HCT116 (cell line): Measurements from ENCODE around the gene PLOD1. TPM values are rescaled to one million over a fixed set of nuclear protein-coding genes. Genes with fewer than 3 reads are reported as not detected.

Source experiments
- ATAC-seq: fragments of 200-7000 bp; cut with Tn5 transposase; 2 replicates; pipeline ENCODE4 v1.9.1; 2020; ENCODE audit warnings: mild to moderate bottlenecking, moderate library complexity
- BruUV-seq: library from RNA; stranded (reverse); fragments of 400-500 nt; replicated peaks from 2 replicates; lab custom pipeline; 2021; lab: Mats Ljungman, UMichigan
- CTCF ChIA-PET: fragments of 300-600 bp; sonication (Branson Sonifier 250); formaldehyde crosslinking; loops from one replicate; lab custom pipeline; 2021; ENCODE audit warnings: antibody characterized with exemption; lab: Charles Lee
- POLR2A ChIA-PET: fragments of 300-600, 350-600 bp; sonication (Branson Sonifier 250); formaldehyde crosslinking; loops from one replicate; lab custom pipeline; 2021; ENCODE audit warnings: antibody characterized with exemption; lab: Charles Lee
- RAD21 ChIA-PET, 2 experiments: fragments of 300-600 bp; sonication (Branson Sonifier 250); formaldehyde crosslinking; loops; one replicate each; lab custom pipeline; 2023; ENCODE audit warnings: low total read pairs in 2 of 2; ENCODE audit not compliant: uncharacterized antibody in 2 of 2, unreplicated experiment in 2 of 2, low non-redundant PET in 1 of 2; lab: Charles Lee
- DNase-seq: peaks from one replicate; pipeline ENCODE4 v3.0.0-alpha.2; 2010; ENCODE audit warnings: low read depth, low spot score
- H2AFZ ChIP-seq: fragments of 200-600 bp; shearing (Covaris generic), sonication (generic); 2 replicates; pipeline ENCODE4 v1.6.1; 2017; ENCODE audit warnings: low read depth, mixed run types, mixed read lengths, antibody characterized with exemption, low read length; ENCODE audit not compliant: poor library complexity, severe bottlenecking
- H3K27ac ChIP-seq: 2 replicates; pipeline ENCODE4 v1.5.1; 2012; ENCODE audit warnings: low read depth, low read length
- H3K27me3 ChIP-seq: fragments of 200-600 bp; sonication (generic); 2 replicates; pipeline ENCODE4 v1.6.1; 2016; ENCODE audit warnings: mixed run types, low read length, mixed read lengths; ENCODE audit not compliant: insufficient read depth
- H3K36me3 ChIP-seq, 2 experiments: fragments of 200-500 bp in 1 of 2; fragments of 200-600 bp in 1 of 2; sonication (Bioruptor generic) in 1 of 2; sonication (generic) in 1 of 2; 2 replicates each; pipeline versions ENCODE4 v1.5.1 to v1.6.1; 2014 to 2016; ENCODE audit warnings: low read length in 2 of 2, inconsistent platforms in 1 of 2, mixed read lengths in 1 of 2, mixed run types in 1 of 2; ENCODE audit not compliant: insufficient read depth in 2 of 2, control insufficient read depth in 1 of 2
- H3K4me1 ChIP-seq, 2 experiments: fragments of 200-600 bp in 1 of 2; sonication (generic) in 1 of 2; 2 replicates each; pipeline versions ENCODE4 v1.5.1 to v1.6.1; 2012 to 2017; ENCODE audit warnings: low read length in 2 of 2, inconsistent platforms in 1 of 2, mild to moderate bottlenecking in 1 of 2, mixed read lengths in 1 of 2, mixed run types in 1 of 2, moderate library complexity in 1 of 2; ENCODE audit not compliant: insufficient read depth in 2 of 2, control insufficient read depth in 1 of 2
- H3K4me2 ChIP-seq: fragments of 200-600 bp; sonication (generic); 2 replicates; pipeline ENCODE4 v1.6.1; 2017; ENCODE audit warnings: mixed run types, low read length, mixed read lengths
- H3K4me3 ChIP-seq, 2 experiments: fragments of 200-600 bp in 1 of 2; sonication (generic) in 1 of 2; replicated peaks in 1 of 2; 2 replicates each; pipeline ENCODE4 v1.5.1; 2011 to 2016; ENCODE audit warnings: low read length in 2 of 2, control low read depth in 1 of 2, low read depth in 1 of 2, mild to moderate bottlenecking in 1 of 2, mixed read lengths in 1 of 2, mixed run types in 1 of 2
- H3K79me2 ChIP-seq: fragments of 200-600 bp; sonication (generic); 2 replicates; pipeline ENCODE4 v1.6.1; 2017; ENCODE audit warnings: mild to moderate bottlenecking, mixed run types, low read length, moderate library complexity, mixed read lengths; ENCODE audit not compliant: insufficient read depth
- H3K9ac ChIP-seq: fragments of 200-600 bp; sonication (generic); 2 replicates; pipeline ENCODE4 v1.6.1; 2016; ENCODE audit warnings: low read length, mixed read lengths
- H3K9me2 ChIP-seq: fragments of 200-600 bp; sonication (generic), shearing (Covaris generic); 2 replicates; pipeline ENCODE4 v1.6.1; 2017; ENCODE audit warnings: mixed run types, mild to moderate bottlenecking, moderate library complexity; ENCODE audit not compliant: insufficient read depth
- H3K9me3 ChIP-seq, 2 experiments: fragments of 200-500 bp in 1 of 2; fragments of 200-600 bp in 1 of 2; sonication (Bioruptor generic) in 1 of 2; sonication (generic) in 1 of 2; 2 replicates each; pipeline ENCODE4 v1.6.1; 2014 to 2017; ENCODE audit warnings: low read length in 2 of 2, mixed read lengths in 2 of 2, inconsistent platforms in 1 of 2, low read depth in 1 of 2, mild to moderate bottlenecking in 1 of 2, mixed run types in 1 of 2, moderate library complexity in 1 of 2; ENCODE audit not compliant: control insufficient read depth in 1 of 2, insufficient read depth in 1 of 2
- H4K20me1 ChIP-seq: fragments of 200-600 bp; sonication (generic), shearing (Covaris generic); 2 replicates; pipeline ENCODE4 v1.6.1; 2017; ENCODE audit warnings: mixed run types, mild to moderate bottlenecking, moderate library complexity; ENCODE audit not compliant: insufficient read depth
- CEBPB ChIP-seq: IDR thresholded peaks from 2 replicates; pipeline ENCODE4 v1.6.1; 2012; ENCODE audit warnings: low read depth
- JUND ChIP-seq: IDR thresholded peaks from 2 replicates; pipeline ENCODE4 v1.6.1; 2012
- POLR2A ChIP-seq: IDR thresholded peaks from 2 replicates; pipeline ENCODE4 v1.7.0; 2011; ENCODE audit warnings: borderline replicate concordance; ENCODE audit not compliant: insufficient read depth, insufficient read length; ENCODE audit errors: extremely low read depth
- SRF ChIP-seq: IDR thresholded peaks from 2 replicates; pipeline ENCODE4 v1.6.1; 2012; ENCODE audit warnings: low read depth
- YY1 ChIP-seq: IDR thresholded peaks from 2 replicates; pipeline ENCODE4 v1.6.1; 2011; ENCODE audit warnings: low read length, low read depth, moderate library complexity, mild to moderate bottlenecking; ENCODE audit not compliant: insufficient replicate concordance; ENCODE audit errors: extremely low read depth
- intact Hi-C: fragments of 100-400 bp; cut with micrococcal nuclease; formaldehyde crosslinking; loops from 2 replicates; pipeline ENCODE4 v1.10.0; 2022
- total RNA-seq: library from RNA; stranded (reverse); gene quantifications from one replicate; pipeline ENCODE4 v1.2.1, GENCODE V29; 2021; ENCODE audit not compliant: unreplicated experiment
- TF ChIP-seq, protein P1 (sequence below): IDR thresholded peaks from 2 replicates; pipeline ENCODE4 v1.6.1; 2012
- TF ChIP-seq, protein P2 (sequence below): IDR thresholded peaks from 2 replicates; pipeline ENCODE4 v1.6.1; 2012; ENCODE audit warnings: low read depth

The PLOD1 gene
- total RNA-seq, 1 experiment from 2014 or later, result 175 TPM

DNA sequence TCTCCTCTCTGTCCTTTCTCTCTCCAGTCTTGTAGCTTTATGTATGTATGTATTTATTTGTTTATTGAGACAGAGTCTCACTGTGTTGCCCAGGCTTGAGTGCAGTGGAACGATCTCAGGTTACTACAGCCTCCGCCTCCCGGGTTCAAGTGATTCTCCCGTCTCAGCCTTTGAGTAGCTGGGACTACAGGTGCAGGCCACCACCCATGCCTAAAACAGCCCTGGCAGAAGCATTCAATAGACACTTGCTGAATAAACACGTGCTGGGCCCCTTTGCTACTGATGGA, 10.7 kb upstream of the PLOD1 start:
- H3K27me3 ChIP-seq, result no peaks in the 10 kb centered on the region
- H3K27ac ChIP-seq, result no peak overlapping the region; the same call in 1 of the 2 replicates
- ChIA-PET POLR2A (interaction anchor here (4.1 kb wide), 1 partner anchor 14 kb away, joined by 22 read pairs; no protein-coding TSS in a partner anchor), RAD21 (no interaction called here), CTCF (no interaction called here)
- H2AFZ ChIP-seq, result no peak overlapping the region
- H3K4me1 ChIP-seq, result peaks cover 22 to 34% of the 10 kb centered on the region in 2 experiments
- BruUV-seq, result no TSS peak
- peaks cover 53% of the 10 kb centered on the region for H3K79me2 ChIP-seq
- H3K4me3 ChIP-seq, result no peak overlapping the region
- H3K36me3 ChIP-seq, result peaks cover 23 to 35% of the 10 kb centered on the region in 2 experiments
- TF ChIP-seq SRF (no peak), YY1 (no peak), JUND (no peak), CEBPB (no peak), POLR2A (no peak)
- TF ChIP-seq, protein P1, sequence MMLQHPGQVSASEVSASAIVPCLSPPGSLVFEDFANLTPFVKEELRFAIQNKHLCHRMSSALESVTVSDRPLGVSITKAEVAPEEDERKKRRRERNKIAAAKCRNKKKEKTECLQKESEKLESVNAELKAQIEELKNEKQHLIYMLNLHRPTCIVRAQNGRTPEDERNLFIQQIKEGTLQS, result no peak
- TF ChIP-seq, protein P2, sequence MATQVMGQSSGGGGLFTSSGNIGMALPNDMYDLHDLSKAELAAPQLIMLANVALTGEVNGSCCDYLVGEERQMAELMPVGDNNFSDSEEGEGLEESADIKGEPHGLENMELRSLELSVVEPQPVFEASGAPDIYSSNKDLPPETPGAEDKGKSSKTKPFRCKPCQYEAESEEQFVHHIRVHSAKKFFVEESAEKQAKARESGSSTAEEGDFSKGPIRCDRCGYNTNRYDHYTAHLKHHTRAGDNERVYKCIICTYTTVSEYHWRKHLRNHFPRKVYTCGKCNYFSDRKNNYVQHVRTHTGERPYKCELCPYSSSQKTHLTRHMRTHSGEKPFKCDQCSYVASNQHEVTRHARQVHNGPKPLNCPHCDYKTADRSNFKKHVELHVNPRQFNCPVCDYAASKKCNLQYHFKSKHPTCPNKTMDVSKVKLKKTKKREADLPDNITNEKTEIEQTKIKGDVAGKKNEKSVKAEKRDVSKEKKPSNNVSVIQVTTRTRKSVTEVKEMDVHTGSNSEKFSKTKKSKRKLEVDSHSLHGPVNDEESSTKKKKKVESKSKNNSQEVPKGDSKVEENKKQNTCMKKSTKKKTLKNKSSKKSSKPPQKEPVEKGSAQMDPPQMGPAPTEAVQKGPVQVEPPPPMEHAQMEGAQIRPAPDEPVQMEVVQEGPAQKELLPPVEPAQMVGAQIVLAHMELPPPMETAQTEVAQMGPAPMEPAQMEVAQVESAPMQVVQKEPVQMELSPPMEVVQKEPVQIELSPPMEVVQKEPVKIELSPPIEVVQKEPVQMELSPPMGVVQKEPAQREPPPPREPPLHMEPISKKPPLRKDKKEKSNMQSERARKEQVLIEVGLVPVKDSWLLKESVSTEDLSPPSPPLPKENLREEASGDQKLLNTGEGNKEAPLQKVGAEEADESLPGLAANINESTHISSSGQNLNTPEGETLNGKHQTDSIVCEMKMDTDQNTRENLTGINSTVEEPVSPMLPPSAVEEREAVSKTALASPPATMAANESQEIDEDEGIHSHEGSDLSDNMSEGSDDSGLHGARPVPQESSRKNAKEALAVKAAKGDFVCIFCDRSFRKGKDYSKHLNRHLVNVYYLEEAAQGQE, result no peak
- H4K20me1 ChIP-seq, result 0 out of 2 replicates have a peak, but pooled peaks cover 6% of the 10 kb centered on the region
- intact Hi-C loops, result no loop called here
- peak overlapping the region; percentile 75; the same call in 1 of the 2 replicates for H3K4me2 ChIP-seq
- H3K9me2 ChIP-seq, result no peaks in the 10 kb centered on the region
- DNase-seq, result no peak
- ATAC-seq, result no peak
- H3K9me3 ChIP-seq, result no peaks in the 10 kb centered on the region
- no peak overlapping the region for H3K9ac ChIP-seq
